Limb (tissue), 2 donors: ENCODE data around the gene MOV10.
A peak's percentile ranks its signal among the peaks of the same experiment; 100 is the strongest.

Experiments
- DNase-seq, 2 donors: peaks; one replicate each; pipeline ENCODE4 v3.0.0-alpha.2; 2016; ENCODE audit errors: extremely low spot score in 2 of 2

Gene MOV10

DNA sequence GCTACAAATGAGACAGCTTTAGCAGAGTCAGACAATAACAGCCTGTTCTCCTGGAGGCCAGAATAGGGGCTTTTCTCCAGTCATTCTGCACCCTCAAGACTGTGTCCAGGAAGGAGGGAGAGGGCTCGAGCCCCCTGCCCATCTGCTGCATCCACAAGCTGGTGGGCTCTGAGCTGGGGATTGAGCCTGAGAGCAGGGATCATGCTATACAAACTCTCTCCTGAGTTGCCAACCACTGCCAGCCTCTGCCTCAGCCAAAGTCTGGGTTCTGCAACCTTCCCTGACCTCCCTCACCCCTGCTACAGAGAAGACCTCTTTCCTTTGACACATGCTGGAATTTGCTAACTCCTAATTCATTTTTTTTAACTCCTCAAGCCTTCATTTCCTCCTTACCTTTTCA lies 55.5 kb downstream of the MOV10 start:
- no peak for DNase-seq

DNA sequence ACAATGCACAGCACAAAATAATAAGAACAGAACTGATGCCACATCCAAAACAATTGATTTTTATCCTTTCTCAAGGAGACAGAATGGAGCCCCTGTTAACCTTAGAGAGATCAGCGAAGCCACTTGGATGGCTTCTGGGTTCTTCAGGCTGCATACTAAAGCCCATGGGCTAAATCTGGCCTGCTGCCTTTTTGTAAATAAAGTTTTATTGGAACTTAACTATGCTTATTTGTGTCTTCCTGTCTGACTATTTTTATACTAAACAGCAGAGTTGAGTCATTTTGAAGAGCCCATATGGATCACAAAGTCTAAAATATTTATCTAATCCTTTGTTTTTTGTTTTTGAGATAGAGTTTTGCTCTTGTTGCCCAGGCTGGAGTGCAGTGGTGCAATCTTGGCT lies 57.0 kb downstream of the MOV10 start:
- DNase-seq, result no peak

DNA sequence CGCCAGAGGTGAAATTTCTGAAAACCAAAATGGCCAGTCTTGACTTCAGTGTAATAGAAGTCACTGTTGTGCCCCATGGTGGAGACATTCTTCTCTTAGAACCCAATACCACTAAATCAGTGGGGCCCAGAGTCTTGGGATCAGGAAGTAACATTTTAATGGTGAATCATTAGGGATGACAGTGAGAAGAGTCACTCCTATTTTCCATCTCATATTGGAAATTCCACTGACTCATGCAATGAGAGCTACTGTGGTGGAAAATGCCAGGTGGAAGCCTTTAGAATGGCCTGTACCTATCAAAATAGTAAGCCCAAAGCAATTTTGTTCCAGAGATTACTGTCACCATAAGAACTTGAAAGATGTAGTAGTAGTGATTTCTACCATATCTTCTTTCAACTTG lies 61.3 kb downstream of the MOV10 start:
- no peak for DNase-seq

DNA sequence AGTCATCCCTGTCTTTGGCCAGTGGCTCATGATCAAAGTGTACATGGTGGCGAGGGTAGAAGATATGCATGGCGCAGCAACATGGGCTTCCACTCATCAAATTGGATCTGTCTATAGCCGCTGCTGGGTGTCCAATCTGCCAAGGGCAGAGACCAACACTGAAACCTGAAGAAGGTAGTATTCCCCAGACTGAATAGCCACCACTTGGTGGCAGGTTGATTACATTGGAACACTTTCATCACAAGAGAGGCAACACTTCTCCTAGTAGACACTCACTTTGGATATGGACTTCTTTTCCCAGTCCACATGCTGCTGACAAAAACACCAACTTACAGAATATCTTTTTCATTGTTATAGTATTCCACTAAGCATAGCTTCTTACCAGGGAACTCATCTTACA lies 63.1 kb downstream of the MOV10 start:
- no peak for DNase-seq

DNA sequence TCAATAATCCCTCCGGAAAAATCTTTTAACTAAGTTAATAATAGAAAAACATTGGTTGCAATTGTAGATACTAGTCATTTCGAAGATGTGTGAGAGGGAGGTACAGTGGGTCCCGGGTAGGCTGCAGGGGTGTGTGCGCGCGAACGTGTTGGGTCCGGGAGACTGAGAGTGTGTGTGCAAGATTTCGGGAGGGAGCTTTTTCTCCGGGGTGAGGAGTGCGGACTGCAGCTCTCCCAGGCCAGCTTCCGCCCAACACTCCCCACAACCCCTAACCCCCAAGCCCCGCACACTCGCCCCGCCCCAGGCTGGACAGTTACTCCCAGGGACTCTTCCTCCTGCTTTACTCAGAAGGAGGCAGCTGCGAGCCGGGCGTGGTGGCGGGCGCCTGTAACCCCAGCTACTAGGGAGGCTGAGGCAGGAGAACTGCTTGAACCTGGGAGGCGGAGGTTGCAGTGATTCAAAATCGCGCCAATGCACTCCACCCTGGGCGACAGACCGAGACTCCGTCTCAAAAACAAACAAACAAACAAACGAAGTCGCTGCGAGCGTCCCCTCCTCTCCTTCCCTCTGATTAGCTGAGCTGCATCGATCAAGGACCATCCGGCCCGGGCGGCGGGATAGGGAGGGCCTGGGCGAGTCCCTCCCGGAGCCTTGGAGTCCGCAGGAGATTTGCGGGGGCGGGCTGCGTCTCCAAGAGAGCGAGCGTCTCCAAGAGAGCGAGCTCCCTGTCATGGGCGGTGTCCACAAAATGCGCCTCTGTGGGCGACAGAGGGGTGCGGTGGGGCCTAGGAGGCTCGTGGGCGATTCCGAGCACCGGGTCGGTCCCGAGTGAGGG lies 68.9 kb downstream of the MOV10 start:
- DNase-seq, result no peak

DNA sequence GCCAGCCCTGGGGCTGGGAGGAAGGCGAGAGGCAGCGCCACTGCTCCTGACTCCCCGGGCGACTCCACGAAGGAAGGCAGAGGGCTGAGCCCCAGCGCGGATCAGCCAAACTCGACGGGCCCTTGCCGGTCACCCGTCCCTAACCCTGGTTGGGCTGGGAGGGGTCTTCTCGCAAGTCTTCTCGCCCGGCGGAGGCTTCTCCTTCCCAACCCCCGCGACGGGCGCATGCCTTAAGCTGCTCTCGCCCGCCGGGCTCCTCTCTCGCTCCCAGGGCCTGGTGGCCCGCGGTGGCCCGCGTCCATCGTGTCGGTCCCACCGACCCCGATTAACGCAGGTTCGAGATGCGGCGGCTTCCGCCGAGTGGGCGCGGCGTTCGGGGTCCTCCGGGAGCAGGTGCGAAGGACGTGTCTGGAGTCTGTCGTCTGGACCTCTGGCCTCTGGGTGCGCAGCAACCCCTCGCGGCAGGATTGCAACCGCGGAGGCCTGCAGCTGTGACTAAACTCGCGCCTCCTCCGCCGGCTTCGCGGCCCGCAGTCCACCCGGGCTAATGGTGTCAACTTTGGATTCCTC lies 69.6 kb downstream of the MOV10 start:
- peak; percentile 6 to 66 for DNase-seq

DNA sequence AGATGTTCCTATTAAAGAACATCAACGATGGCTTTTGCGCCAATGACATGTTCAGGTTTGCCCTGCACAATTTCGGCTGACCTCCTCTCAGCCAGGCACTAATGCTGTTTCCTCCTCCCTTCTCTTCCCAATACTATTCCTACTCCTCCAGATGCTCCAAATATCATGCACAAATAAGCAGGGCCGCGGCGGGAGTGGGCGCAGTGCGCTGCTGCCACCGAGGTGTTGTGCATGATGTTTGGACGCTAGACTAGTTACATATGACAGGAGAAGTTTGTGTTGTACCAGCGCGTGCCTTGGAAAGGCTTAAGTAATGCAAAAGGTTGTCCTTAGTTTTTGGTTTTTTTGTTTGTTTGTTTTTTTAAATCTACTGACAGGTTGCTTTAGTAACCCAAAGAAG lies 73.9 kb downstream of the MOV10 start:
- no peak for DNase-seq
